K562 (cell line): ENCODE data around the gene FAM83G. TPM values are rescaled to one million over a fixed set of nuclear protein-coding genes. Genes with fewer than 3 reads are reported as not detected.

Experiments used
- ATAC-seq: fragments of 200-7000 bp; cut with Tn5 transposase; 3 replicates; pipeline ENCODE4 v1.9.1; 2020; ENCODE audit warnings: moderate library complexity
- BruUV-seq: library from RNA; stranded (reverse); fragments of 400-500 nt; replicated peaks from 2 replicates; lab custom pipeline; 2021; lab: Mats Ljungman, UMichigan
- CTCF ChIA-PET: fragments of 300-600 bp; formaldehyde crosslinking; extraction: SDS; loops from one replicate; lab custom pipeline; 2021; ENCODE audit warnings: low intra/inter-chr PET ratio; lab: Yijun Ruan, JAX
- POLR2A ChIA-PET: fragments of 300-600, 350-650 bp; sonication (Branson Sonifier 250); formaldehyde crosslinking; extraction: SDS; loops from one replicate; lab custom pipeline; 2021; ENCODE audit warnings: antibody characterized with exemption, inconsistent platforms; lab: Yijun Ruan, JAX
- DNase-seq, 4 experiments: peaks; one replicate each; pipeline versions ENCODE4 v3.0.0 to v3.0.0-alpha.2; 2011 to 2018; ENCODE audit warnings: low spot score in 3 of 4, mixed read lengths in 3 of 4; ENCODE audit errors: extremely low read depth in 1 of 4
- FAIRE-seq: peaks from 2 replicates; lab custom pipeline; 2011; peaks lifted over from hg19 to GRCh38; lab: Jason Lieb, UNC
- H2AFZ ChIP-seq: 2 replicates; pipeline ENCODE4 v1.6.0; 2011; ENCODE audit warnings: low read depth, low read length, control low read depth, inconsistent platforms
- H3K27ac ChIP-seq: fragments of 200-600 bp; 3 replicates; pipeline ENCODE4 v1.8.0; 2011; ENCODE audit warnings: low read depth, mild to moderate bottlenecking, control low read depth, inconsistent platforms, low read length, moderate library complexity, mixed read lengths; ENCODE audit errors: extremely low read depth
- H3K27me3 ChIP-seq, 2 experiments: fragments of 300-600 bp in 1 of 2; 2 replicates in 1 of 2; 3 replicates in 1 of 2; pipeline versions ENCODE4 v1.6.0 to v1.8.0; 2011; ENCODE audit warnings: inconsistent platforms in 2 of 2, low read length in 2 of 2, mild to moderate bottlenecking in 1 of 2, mixed read lengths in 1 of 2, moderate library complexity in 1 of 2; ENCODE audit not compliant: control insufficient read depth in 2 of 2, insufficient read depth in 2 of 2
- H3K36me3 ChIP-seq: fragments of 300-600 bp; 3 replicates; pipeline ENCODE4 v1.8.0; 2011; ENCODE audit warnings: mild to moderate bottlenecking, low read length, inconsistent platforms; ENCODE audit not compliant: control insufficient read depth, insufficient read depth
- H3K4me1 ChIP-seq, 2 experiments: fragments of 200-600 bp in 1 of 2; replicated peaks in 1 of 2; 2 replicates in 1 of 2; 3 replicates in 1 of 2; pipeline versions ENCODE4 v1.5.1 to v1.8.0; 2011; ENCODE audit warnings: inconsistent platforms in 2 of 2, low read length in 2 of 2, mild to moderate bottlenecking in 1 of 2, mixed read lengths in 1 of 2, moderate library complexity in 1 of 2; ENCODE audit not compliant: control insufficient read depth in 2 of 2, insufficient read depth in 2 of 2
- H3K4me2 ChIP-seq: 2 replicates; pipeline ENCODE4 v1.6.1; 2011; ENCODE audit warnings: low read length, control low read depth, inconsistent platforms, mixed read lengths; ENCODE audit not compliant: insufficient read depth
- H3K4me3 ChIP-seq: fragments of 200-600 bp; sonication (generic), shearing (Covaris generic); 2 replicates; pipeline ENCODE4 v1.5.1; 2016; ENCODE audit warnings: control low read depth, inconsistent platforms
- H3K79me2 ChIP-seq: fragments of 200-600 bp; 3 replicates; pipeline ENCODE4 v1.8.0; 2011; ENCODE audit warnings: low read length, inconsistent platforms; ENCODE audit not compliant: control insufficient read depth, insufficient read depth
- H3K9ac ChIP-seq, 2 experiments: 2 replicates each; pipeline versions ENCODE4 v1.6.0 to v1.6.1; 2011; ENCODE audit warnings: low read depth in 2 of 2, low read length in 2 of 2, control low read depth in 1 of 2, inconsistent platforms in 1 of 2, mild to moderate bottlenecking in 1 of 2, mixed read lengths in 1 of 2; ENCODE audit not compliant: insufficient read depth in 1 of 2
- H3K9me1 ChIP-seq: one replicate; pipeline ENCODE4 v1.6.0; 2011; ENCODE audit warnings: inconsistent platforms, mild to moderate bottlenecking, low read length, moderate library complexity; ENCODE audit not compliant: control insufficient read depth, insufficient read depth
- H3K9me3 ChIP-seq: replicated peaks from 2 replicates; pipeline ENCODE4 v1.5.1; 2011; ENCODE audit warnings: low read depth, low read length, inconsistent platforms; ENCODE audit not compliant: control insufficient read depth, insufficient read depth
- H4K20me1 ChIP-seq: replicated peaks from 2 replicates; pipeline ENCODE4 v1.6.1; 2011; ENCODE audit warnings: low read length, inconsistent platforms, mixed read lengths; ENCODE audit not compliant: control insufficient read depth, insufficient read depth
- CHD1 ChIP-seq: fragments of 200-600 bp; sonication (generic); IDR thresholded peaks from one replicate; pipeline ENCODE4 v1.6.1; 2012; ENCODE audit warnings: mild to moderate bottlenecking, moderate library complexity, low read length, inconsistent platforms
- GTF3C2 ChIP-seq: IDR thresholded peaks from 3 replicates; pipeline ENCODE4 v1.6.1; 2011; ENCODE audit warnings: borderline replicate concordance, mild to moderate bottlenecking, moderate library complexity; ENCODE audit not compliant: insufficient read length; ENCODE audit errors: extremely low read depth
- HNRNPK ChIP-seq: fragments of 200-400 bp; formaldehyde crosslinking; IDR thresholded peaks from one replicate; pipeline ENCODE4 v1.6.1; 2018; ENCODE audit warnings: mild to moderate bottlenecking, low read depth, low read length; ENCODE audit not compliant: poor library complexity, severe bottlenecking
- MIER1 ChIP-seq: fragments of 450-650 bp; IDR thresholded peaks from 2 replicates; pipeline ENCODE4 v1.6.1; 2016; ENCODE audit warnings: antibody characterized with exemption, mild to moderate bottlenecking, low read depth
- NFATC3 ChIP-seq: fragments of 450-650 bp; IDR thresholded peaks from 2 replicates; pipeline ENCODE4 v1.6.1; 2017; ENCODE audit warnings: mild to moderate bottlenecking
- SAP30 ChIP-seq: fragments of 200-600 bp; sonication (generic); IDR thresholded peaks from 2 replicates; pipeline ENCODE4 v1.6.1; 2012; ENCODE audit warnings: borderline replicate concordance, low read depth, mild to moderate bottlenecking, moderate library complexity, low read length, control low read depth, inconsistent platforms; ENCODE audit not compliant: insufficient read depth, poor library complexity, severe bottlenecking
- TFAM ChIP-seq: fragments of 250-450 bp; sonication (Bioruptor Pico); conservative IDR thresholded peaks from 2 replicates; pipeline ENCODE4 v1.5.0; 2021; ENCODE audit warnings: mild to moderate bottlenecking, moderate library complexity
- ZNF140 ChIP-seq: fragments of 250-450 bp; sonication (Bioruptor Pico); IDR thresholded peaks from 2 replicates; pipeline ENCODE4 v1.8.0; 2021; ENCODE audit warnings: moderate library complexity, mild to moderate bottlenecking, inconsistent platforms
- ZNF184 ChIP-seq: sonication (generic); formaldehyde crosslinking; IDR thresholded peaks from 2 replicates; pipeline ENCODE4 v1.5.0; 2020; ENCODE audit warnings: missing genetic modification reagents
- ZNF354B ChIP-seq: fragments of 250-450 bp; sonication (Bioruptor Pico); IDR thresholded peaks from 2 replicates; pipeline ENCODE4 v1.4.0; 2020
- ZNF76 ChIP-seq: fragments of 250-450 bp; sonication (Bioruptor Pico); IDR thresholded peaks from 2 replicates; pipeline ENCODE4 v1.4.0; 2020; ENCODE audit warnings: mild to moderate bottlenecking, moderate library complexity, borderline replicate concordance
- ZZZ3 ChIP-seq: fragments of 450-650 bp; IDR thresholded peaks from 2 replicates; pipeline ENCODE4 v1.6.1; 2016; ENCODE audit warnings: antibody characterized with exemption, mild to moderate bottlenecking, moderate library complexity
- WGBS: fragments of 100-300 bp; shearing (Covaris generic); methylation state at CpG from one replicate; pipeline ENCODE4 v1.1.6; 2016; ENCODE audit warnings: low coverage, mixed read lengths; ENCODE audit not compliant: insufficient coverage; ENCODE audit errors: missing lambda C conversion rate; 5-methylcytosine and 5-hydroxymethylcytosine counted together
- in situ Hi-C: fragments of 300-500 bp; cut with MboI; formaldehyde crosslinking; loops from 4 replicates; pipeline ENCODE4 v1.15.0; 2018; ENCODE audit warnings: inconsistent platforms, mixed read lengths
- intact Hi-C: fragments of 100-400 bp; cut with micrococcal nuclease; formaldehyde crosslinking; loops from 2 replicates; pipeline ENCODE4 v1.14.2; 2022
- polyA plus RNA-seq, 8 experiments: library from polyadenylated mRNA; depleted of rRNA in 4 of 8; stranded (reverse) in 5 of 8; unstranded in 3 of 8; fragments of >200 nt; fragmentation: Nextera tagmentation in 2 of 8; fragmentation: Illumina TruSeq in 1 of 8; extraction: Ambion mirVana in 2 of 8; extraction: Trizol in 1 of 8; gene quantifications; 2 replicates each; pipeline versions ENCODE4 v1.2.1 to v1.2.3, GENCODE V29; 2011 to 2014; ENCODE audit warnings: inconsistent platforms in 1 of 8, missing spikeins in 1 of 8
- total RNA-seq, 7 experiments: library from RNA; depleted of rRNA in 6 of 7; stranded (reverse); fragments of >200 nt in 6 of 7; fragmentation: Illumina TruSeq in 2 of 7; extraction: Trizol in 2 of 7; gene quantifications; 2 replicates each; pipeline versions ENCODE4 v1.2.1 to v1.2.3, GENCODE V29; 2011 to 2021; ENCODE audit warnings: low replicate concordance in 1 of 7
- TF ChIP-seq, protein P1 (sequence below): fragments of 250-450 bp; sonication (Bioruptor Pico); IDR thresholded peaks from 2 replicates; pipeline ENCODE4 v1.5.0; 2020; ENCODE audit warnings: mild to moderate bottlenecking

The FAM83G gene
- total and polyA plus RNA-seq, 9 of the 15 experiments (the other 6 are each of a cell fraction or from before 2014, with no cell fraction given) = 0.04 to 10.3 (median 4.5) TPM; not detected in 1

GRCh38 chr17:18981642-18982424 lies 22.7 kb downstream of the FAM83G start:
- peaks cover 10 to 36% of the 10 kb centered on the region in 2 experiments; a peak in 4 of 5 replicates for H3K4me1 ChIP-seq
- no peak for FAIRE-seq
- WGBS = 19% methylated on average over 22 of the region's 30 CpGs
- H3K4me2 ChIP-seq = peak overlapping the region; percentile 4; the same call in 1 of the 2 replicates
- intact Hi-C loops = no loop called here
- H3K36me3 ChIP-seq = peaks cover 37% of the 10 kb centered on the region; the same call in 1 of the 3 replicates
- no peaks in the 10 kb centered on the region for H3K9me3 ChIP-seq
- H3K9ac ChIP-seq = peak overlapping the region; percentile 9 to 83; a peak in 3 of 4 replicates
- no peaks in the 10 kb centered on the region for H3K9me1 ChIP-seq
- BruUV-seq = no TSS peak
- CTCF ChIA-PET = no interaction called here
- peak overlapping the region; percentile 69; the same call in 2 of the 3 replicates for H3K27ac ChIP-seq
- POLR2A ChIA-PET = interaction anchor here (1.6 kb wide), 1 partner anchor 14 kb away, joined by 4 read pairs; no protein-coding TSS in a partner anchor
- H3K79me2 ChIP-seq = no peaks in the 10 kb centered on the region
- no peaks in the 10 kb centered on the region for H4K20me1 ChIP-seq
- ATAC-seq = peak; percentile 84
- peak overlapping the region; percentile 11; the same call in 1 of the 2 replicates for H2AFZ ChIP-seq
- in situ Hi-C loops = no loop called here
- peak; percentile 53 to 75 (median 57) for DNase-seq
- no peak overlapping the region for H3K4me3 ChIP-seq
- no peaks in the 10 kb centered on the region for H3K27me3 ChIP-seq
- TF ChIP-seq ZNF76 (no peak), GTF3C2 (no peak), HNRNPK (no peak), SAP30 (no peak), NFATC3 (no peak), ZNF354B (CRISPR knock-in tag) (no peak), TFAM (CRISPR knock-in tag) (no peak), MIER1 (no peak), ZNF140 (CRISPR knock-in tag) (no peak), CHD1 (no peak), ZZZ3 (no peak), ZNF184 (CRISPR knock-in tag) (no peak)
- TF ChIP-seq, protein P1, sequence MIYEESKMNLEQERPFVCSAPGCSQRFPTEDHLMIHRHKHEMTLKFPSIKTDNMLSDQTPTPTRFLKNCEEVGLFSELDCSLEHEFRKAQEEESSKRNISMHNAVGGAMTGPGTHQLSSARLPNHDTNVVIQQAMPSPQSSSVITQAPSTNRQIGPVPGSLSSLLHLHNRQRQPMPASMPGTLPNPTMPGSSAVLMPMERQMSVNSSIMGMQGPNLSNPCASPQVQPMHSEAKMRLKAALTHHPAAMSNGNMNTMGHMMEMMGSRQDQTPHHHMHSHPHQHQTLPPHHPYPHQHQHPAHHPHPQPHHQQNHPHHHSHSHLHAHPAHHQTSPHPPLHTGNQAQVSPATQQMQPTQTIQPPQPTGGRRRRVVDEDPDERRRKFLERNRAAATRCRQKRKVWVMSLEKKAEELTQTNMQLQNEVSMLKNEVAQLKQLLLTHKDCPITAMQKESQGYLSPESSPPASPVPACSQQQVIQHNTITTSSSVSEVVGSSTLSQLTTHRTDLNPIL (CRISPR knock-in tag) = no peak
